HG03025 (cell line): Measurements from ENCODE around the gene S100A2.
"Not testable (repeated sequence)": the region's sequence is repeated elsewhere in the genome, so short reads cannot be mapped to it uniquely, and the experiment has no call there.

Experiments
- ATAC-seq: cut with Tn5 transposase; IDR thresholded peaks from one replicate; pipeline ENCODE4 v1.9.1; 2021; ENCODE audit warnings: mild to moderate bottlenecking, moderate library complexity; ENCODE audit not compliant: unreplicated experiment, low FRiP score

S100A2 gene

GRCh38 chr1:153566414-153567371 lies 1.0 kb upstream of the S100A2 start:
- no peak for ATAC-seq

- ATAC-seq: no peak
Observed at GRCh38 chr1:153563991-153564390, 1.7 kb downstream of the S100A2 start.

DNA sequence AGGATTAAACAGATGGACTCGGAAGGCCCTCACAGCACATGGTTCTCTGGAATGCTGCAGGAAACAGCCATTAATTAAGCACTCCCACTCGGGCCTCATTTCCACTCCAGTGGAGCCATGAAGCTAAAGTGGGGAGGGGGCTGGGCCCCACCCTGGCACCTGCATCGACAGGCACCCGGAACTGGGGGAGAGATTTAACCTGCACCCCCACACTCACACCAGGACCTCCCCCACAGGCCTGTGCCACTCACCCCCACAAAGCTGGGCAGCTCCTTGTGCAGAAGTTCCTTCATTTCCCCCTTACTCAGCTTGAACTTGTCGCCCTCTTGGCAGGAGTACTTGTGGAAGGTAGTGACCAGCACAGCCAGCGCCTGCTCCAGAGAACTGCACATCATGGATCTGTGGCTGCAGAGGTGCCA lies 2.2 kb downstream of the S100A2 start:
- no peak for ATAC-seq

DNA sequence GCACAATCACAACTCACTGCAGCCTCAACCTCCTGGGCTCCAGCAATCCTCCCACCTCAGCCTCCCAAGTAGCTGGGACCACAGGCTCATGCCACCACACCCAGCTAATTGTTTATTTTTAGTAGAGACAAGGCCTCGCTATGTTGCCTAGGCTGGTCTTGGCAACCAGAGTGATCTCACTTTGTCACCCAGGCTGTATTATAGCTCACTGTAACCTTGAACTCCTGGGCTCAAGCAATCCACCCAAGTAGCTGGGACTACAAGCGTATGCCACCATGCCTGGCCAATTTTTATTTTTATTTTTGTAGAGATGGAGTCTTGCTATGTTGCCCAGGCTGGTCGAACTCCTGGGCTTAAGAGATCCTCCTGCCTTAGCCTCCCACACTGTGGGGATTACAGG lies 3.6 kb downstream of the S100A2 start:
- not testable (repeated sequence) for ATAC-seq

DNA sequence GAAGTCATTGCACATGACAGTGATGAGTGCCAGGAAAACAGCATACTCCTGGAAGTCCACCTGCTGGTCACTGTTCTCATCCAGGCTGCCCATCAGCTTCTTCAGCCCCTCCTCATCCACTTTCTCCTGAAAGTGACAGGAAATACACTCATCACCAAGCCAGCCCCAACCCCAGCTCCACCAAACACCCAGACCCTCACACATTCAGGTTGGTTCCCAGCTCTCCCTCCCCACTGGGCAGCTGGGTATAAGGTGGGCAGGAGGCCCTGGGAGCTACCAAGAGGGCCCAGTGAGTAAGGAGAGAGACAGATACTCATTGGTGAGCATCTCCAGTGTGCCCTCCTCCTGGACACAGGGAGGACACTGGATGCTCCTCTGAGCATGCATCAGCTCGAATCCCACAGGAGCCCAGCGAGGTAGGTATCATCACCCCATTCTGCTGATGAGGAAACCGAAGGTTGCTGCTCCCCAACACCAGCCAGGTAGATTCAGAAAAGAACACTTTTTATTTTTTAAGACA lies 4.1 kb downstream of the S100A2 start:
- ATAC-seq: no peak

DNA sequence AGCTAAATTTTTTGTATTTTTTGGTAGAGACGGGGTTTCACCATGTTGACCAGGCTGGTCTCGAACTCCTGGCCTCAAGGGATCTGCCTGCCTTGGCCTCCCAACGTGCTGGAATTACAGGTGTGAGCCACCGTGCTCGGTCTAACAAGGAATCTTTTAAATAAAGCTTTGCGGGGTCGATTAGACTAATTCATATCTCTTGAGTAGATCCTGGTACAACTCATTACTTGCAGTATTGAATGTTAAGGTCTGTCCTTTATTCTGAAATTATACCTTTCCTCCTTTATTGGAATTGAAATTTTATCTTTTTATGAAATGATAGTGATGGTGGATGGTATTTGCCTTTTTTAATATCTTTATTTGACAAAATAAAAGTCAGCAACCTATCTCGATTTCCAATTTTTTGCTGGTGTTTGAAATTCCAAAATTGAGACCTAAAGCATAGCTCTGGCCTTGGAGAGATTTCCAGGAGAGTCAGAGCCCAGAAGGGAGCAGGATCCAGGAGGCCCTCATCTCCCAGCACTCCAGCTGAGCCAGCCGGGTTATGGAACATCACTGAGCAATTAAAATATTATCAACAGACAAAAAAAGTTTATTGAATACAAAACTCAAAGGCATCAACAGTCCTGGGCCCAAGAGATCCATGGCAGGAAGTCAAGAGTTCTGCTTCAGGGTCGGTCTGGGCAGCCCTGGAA lies 4.7 kb downstream of the S100A2 start:
- no peak for ATAC-seq

DNA sequence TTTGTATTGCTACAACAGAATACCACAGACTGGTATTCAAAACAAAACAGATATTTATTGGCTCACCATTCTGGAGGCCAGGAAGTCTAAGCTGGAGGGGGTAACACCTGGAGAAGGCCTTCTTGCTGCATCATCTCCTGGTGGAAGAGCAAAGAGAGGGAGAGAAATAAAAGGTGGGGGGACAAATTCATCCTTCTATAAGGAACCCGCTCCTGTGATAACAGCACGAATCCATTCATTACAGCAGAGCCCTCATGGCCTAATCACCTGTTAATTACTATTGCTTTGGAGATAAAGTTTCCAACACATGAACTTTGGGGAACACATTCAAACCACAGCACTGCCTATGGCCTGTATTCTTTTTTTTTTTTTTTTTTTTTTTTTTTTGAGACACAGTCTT lies 5.4 kb downstream of the S100A2 start:
- ATAC-seq: no peak

DNA sequence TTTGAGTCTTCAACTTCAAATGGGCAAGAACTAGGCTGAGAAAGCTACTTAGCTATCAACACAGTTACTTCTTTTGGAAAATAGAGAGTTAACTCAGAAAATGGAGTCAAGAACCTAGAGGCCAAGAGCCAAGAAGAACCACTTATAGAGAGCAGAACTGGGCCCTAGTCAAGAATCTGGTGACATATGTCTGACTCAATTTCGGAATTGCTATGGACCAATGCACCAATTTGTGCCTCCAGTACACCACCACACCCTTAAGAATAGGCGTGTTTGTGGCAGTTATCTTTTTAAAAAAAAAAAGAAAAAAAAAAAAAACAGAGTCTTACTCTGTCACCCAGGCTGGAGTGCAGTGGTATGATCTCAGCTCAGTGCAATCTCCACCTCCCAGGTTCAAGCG lies 7.8 kb downstream of the S100A2 start:
- no peak for ATAC-seq

DNA sequence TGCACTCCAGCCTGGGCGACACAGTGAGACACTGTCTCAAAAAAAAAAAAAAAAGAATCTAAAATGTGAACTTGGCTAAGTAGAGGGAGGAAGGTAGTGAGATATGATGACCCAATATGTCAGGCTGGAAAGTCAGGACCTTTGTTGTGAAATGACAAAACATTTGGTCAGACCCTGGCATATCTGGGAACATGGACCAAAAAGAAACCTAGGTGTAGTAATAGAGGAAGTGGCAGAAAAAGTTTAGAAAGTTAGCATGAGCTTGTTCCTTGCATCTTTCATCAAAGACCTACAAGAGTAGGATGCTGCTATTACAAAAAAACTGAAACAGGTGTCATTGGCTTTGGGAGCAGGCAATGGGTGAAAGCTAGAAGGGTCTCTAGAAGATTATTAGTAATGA lies 9.3 kb downstream of the S100A2 start:
- no peak for ATAC-seq

GRCh38 chr1:153553830-153554541 lies 11.7 kb downstream of the S100A2 start:
- ATAC-seq: no peak

DNA sequence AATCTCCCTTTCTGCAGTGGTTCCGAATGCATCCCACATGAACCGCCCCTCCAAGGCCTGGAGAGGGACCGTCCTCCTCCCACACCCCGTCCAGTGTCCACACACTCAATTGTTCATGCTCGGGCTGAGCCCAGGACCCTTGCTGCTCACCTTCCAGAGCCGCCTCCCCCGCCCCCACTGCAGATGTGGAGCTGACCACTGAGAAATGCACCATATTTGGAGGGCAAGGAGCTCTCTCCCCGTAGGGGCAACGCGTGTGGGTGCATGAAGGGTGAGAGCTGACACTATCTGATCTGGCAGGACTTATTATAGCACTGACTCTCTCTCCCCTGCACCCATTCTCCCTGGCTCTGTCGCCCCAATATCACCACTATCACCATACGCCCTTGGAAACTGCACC lies 12.5 kb downstream of the S100A2 start:
- ATAC-seq: no peak

DNA sequence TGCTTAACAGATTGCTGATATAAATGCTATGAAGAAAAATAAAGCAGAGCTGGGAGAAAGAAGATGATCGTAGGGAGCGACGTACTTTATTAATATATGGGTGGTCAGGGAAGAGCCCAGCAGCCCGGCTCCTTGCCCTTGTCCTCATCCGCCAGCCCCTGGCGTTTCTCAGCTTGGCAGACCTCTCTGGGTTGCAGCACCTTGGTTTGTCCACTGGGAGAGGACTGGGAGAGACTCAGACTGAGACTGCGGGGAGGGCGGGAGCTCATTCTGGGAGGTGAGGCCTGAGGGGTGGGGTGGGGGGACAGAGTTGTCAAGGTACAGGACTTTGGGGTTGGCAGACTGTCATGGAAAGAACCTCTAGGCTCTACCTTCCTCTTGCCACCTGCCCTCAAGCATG lies 13.3 kb downstream of the S100A2 start:
- ATAC-seq: no peak

GRCh38 chr1:153550827-153551500 lies 14.7 kb downstream of the S100A2 start:
- ATAC-seq: no peak

DNA sequence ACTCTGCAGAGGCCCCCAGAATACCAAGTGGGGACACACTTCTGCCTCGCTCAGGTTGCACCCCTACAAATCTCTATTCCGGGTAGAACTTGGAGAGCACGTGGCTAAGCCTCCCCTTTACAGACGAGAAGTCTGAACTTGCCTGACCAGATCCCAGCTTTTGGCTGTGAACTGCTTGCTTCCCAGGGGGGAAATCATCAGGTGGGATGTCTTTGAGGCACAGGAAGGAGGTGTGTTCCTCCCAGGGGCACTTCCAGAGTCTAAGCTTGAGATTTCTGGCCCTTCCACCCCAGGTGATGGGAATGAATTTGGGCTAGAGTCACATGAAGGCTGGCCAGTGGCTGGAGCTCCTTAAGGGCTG lies 15.3 kb downstream of the S100A2 start:
- no peak for ATAC-seq

DNA sequence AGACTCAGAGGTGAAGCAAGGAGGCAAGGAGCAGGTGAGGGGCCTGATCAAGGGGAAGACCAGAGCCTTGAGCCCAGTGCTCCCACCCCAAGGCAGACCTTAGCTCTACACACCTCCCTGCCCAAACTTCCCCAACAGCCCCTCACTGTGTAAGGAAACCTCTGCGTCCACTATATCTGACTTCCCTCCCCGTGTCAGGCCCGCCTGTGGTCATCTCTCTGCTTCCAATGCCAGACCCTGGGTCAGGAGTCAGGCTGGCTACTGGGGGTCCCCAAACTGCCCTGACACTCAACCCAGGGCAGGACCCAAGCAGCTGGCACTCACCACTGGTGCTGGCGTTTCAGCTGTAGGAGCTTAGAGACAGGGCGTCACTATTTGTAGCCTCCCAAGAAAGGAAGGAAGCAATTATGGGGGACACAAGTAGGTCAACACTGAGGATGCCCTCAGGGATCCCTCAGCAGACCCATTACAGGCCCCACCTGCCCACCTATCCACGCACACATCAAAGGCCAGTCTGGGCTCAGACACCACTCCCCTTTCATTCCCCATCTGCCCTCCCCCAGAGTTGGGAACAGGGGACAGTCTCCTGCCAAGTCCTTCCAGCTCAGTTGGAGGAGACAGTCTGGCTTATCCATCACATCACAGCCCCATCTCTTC lies 15.8 kb downstream of the S100A2 start:
- no peak for ATAC-seq

GRCh38 chr1:153548722-153549688 lies 16.6 kb downstream of the S100A2 start, which contains the start of gene S100A3:
S100A3 (minus strand) TSS chr1:153549258; CDS start chr1:153548485, 773 bp downstream.
- ATAC-seq: no peak

DNA sequence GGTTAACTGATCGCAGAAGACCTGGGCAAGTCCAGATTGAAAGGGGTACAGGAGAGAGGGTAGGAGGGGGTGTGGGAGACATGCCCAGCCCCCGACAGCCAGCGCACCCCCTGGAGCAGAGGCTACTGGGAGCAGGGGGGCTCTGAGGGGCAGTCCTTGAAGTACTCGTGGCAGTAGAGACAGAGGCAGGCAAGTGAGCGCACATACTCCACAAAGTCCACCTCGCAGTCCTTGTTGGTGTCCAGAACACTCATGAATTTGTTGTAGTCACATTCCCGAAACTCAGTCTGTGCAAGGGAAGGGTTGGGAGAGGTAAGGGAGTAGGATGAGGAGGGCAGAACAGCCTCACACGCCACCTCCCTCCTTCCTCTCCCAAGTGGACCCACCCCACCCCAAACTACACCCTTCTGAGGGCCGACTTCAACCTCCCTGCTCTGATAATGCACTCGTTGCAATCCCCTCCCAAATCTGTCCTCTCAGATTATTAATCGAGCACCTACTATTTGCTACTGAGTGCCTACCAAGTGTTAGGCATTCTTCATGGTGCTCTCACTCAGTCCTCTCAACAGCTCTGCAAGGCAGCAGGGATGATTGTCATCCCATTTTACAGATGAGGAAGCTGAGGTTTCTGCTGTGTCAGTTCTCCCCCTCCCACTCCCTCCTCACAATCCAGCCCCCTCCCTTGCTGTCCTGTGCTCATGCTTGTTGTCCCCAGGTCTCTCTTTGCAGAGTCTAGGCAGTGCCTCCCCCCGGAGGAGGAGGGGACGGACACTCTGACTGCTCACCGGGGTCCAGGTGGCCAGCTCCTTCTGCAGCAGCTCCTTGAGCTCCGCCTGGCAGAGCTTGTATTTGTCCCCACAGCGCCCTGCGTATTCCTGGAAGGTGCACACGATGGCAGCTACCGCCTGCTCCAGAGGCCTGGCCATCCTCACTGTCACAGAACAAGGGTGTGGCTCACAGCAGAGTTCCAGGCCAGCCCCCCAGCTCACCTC lies 17.8 kb downstream of the S100A2 start:
- no peak for ATAC-seq
